Measurements from ENCODE around the gene MOB2.

- TF ChIP-seq CTCF (IDR thresholded peaks at IDR 0.05): no peak
- no peak for TF ChIP-seq POLR2A (IDR thresholded peaks at IDR 0.05)
Observed at GRCh38 chr11:1479006-1479677, 7.4 kb downstream of the MOB2 start.

Data from body of pancreas (tissue), 4 donors.